ENCODE data around the gene MRGPRG. TPM values are rescaled to one million over a fixed set of nuclear protein-coding genes. Genes with fewer than 3 reads are reported as not detected.
"Not testable (repeated sequence)": the region's sequence is repeated elsewhere in the genome, so short reads cannot be mapped to it uniquely, and the experiment has no call there.

Gene MRGPRG
- total and polyA plus RNA-seq, 2 of the 4 experiments (the other 2 are of a cell fraction), result not detected

DNA sequence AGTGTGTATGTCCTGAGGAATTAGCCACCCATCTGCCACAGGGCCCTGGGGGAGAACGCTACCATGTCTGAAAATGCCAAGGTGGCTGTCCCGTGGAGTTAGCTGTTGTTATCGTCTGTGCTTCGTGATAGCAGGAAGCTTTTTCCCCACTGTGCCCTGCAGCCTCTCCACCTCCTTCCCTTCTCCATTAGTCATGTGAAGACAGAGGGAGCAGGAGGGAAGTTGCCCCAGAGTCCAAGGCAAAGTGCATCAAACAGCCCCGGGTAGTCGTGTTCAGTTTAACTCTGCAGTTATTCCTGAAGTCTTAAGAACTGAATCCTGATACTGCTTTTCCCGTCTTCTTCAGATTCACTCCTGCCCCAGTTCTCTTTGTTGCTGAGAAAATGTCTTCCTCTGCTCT lies 43.9 kb upstream of the MRGPRG start:
- H2AK9ac ChIP-seq (replicated peaks; ENCODE audit: low read depth, low read length, poor library complexity); H3K4me3 ChIP-seq (ENCODE audit: insufficient read depth, low read depth, low read length); H3K27me3 ChIP-seq (ENCODE audit: control insufficient read depth, insufficient read depth, low read length); DNase-seq; H3K9ac ChIP-seq (ENCODE audit: low read depth, low read length); H4K8ac ChIP-seq (ENCODE audit: low read depth in 2 of 2, low read length in 2 of 2); H2BK20ac ChIP-seq (ENCODE audit: low read depth, low read length); H3K4me2 ChIP-seq (ENCODE audit: low read depth, low read length); H4K91ac ChIP-seq (ENCODE audit: insufficient read depth, low read depth, low read length); H3K23ac ChIP-seq (ENCODE audit: low read depth, low read length); dilution Hi-C loops (cut with HindIII; ENCODE audit: low sequenced_read_pairs, unreplicated experiment); H3K4ac ChIP-seq (ENCODE audit: low read depth, low read length); H2BK5ac ChIP-seq (ENCODE audit: low read depth, low read length, poor library complexity, severe bottlenecking); H4K20me1 ChIP-seq (ENCODE audit: insufficient read depth, low read length); H3K36me3 ChIP-seq (ENCODE audit: control insufficient read depth, insufficient read depth, low read length); H2AFZ ChIP-seq (replicated peaks; ENCODE audit: low read length, poor library complexity); H2BK120ac ChIP-seq (ENCODE audit: low read depth, low read length); CTCF ChIA-PET; H3K9me1 ChIP-seq (ENCODE audit: insufficient read depth, low read length); H3K79me1 ChIP-seq (ENCODE audit: low read depth in 1 of 2, low read length in 2 of 2); H2BK15ac ChIP-seq (ENCODE audit: low read depth, low read length); H3K9me3 ChIP-seq (ENCODE audit: control insufficient read depth, insufficient read depth, low read length); ATAC-seq (ENCODE audit: low read depth); H3K18ac ChIP-seq (ENCODE audit: low read depth, low read length); BruUV-seq (replicated peaks); intact Hi-C loops (cut with micrococcal nuclease); H3K4me1 ChIP-seq (ENCODE audit: control insufficient read depth, insufficient read depth, low read length); H3K27ac ChIP-seq (ENCODE audit: insufficient read depth, low read length); H2AK5ac ChIP-seq (ENCODE audit: low read depth, low read length); H3K56ac ChIP-seq (ENCODE audit: extremely low read depth, insufficient read depth, low read length); POLR2A ChIA-PET (ENCODE audit: unreplicated experiment); H4K5ac ChIP-seq (ENCODE audit: low read depth, low read length); in situ Hi-C loops (cut with MboI; ENCODE audit: low sequenced_read_pairs); H3K14ac ChIP-seq (replicated peaks; ENCODE audit: low read depth, low read length): not testable (repeated sequence)
- WGBS, 2 experiments (ENCODE audit: extremely low coverage in 2 of 2, insufficient read length in 1 of 2), result no CpG with 5 or more reads among the region's 7 CpGs

DNA sequence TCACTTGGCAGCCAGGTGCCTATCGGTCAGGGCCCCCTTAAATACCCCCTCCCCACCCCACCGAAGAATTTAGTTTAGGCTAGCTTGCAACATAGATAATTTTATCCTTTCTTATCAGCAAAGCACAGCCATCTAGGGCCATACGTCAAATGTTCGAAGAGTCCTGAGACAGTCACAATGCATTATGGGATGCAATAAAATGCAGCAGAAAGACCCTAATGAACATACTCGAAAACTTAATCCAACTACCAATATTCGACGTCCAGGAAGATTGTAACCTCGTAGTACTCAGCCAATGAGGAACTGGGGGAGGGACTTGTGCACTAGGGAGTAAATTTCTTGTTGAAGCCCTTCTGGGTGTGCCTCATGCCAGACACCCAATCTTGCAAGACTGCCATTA lies 43.2 kb upstream of the MRGPRG start:
- H3K79me1 ChIP-seq (ENCODE audit: low read depth in 1 of 2, low read length in 2 of 2); H2AK9ac ChIP-seq (replicated peaks; ENCODE audit: low read depth, low read length, poor library complexity); H2AFZ ChIP-seq (replicated peaks; ENCODE audit: low read length, poor library complexity); H2BK20ac ChIP-seq (ENCODE audit: low read depth, low read length); H3K4ac ChIP-seq (ENCODE audit: low read depth, low read length); in situ Hi-C loops (cut with MboI; ENCODE audit: low sequenced_read_pairs); H4K5ac ChIP-seq (ENCODE audit: low read depth, low read length); H3K36me3 ChIP-seq (ENCODE audit: control insufficient read depth, insufficient read depth, low read length); H3K4me1 ChIP-seq (ENCODE audit: control insufficient read depth, insufficient read depth, low read length); H4K91ac ChIP-seq (ENCODE audit: insufficient read depth, low read depth, low read length); H2BK15ac ChIP-seq (ENCODE audit: low read depth, low read length); H4K20me1 ChIP-seq (ENCODE audit: insufficient read depth, low read length); dilution Hi-C loops (cut with HindIII; ENCODE audit: low sequenced_read_pairs, unreplicated experiment); H3K4me3 ChIP-seq (ENCODE audit: insufficient read depth, low read depth, low read length); H3K56ac ChIP-seq (ENCODE audit: extremely low read depth, insufficient read depth, low read length); ATAC-seq (ENCODE audit: low read depth); H2BK120ac ChIP-seq (ENCODE audit: low read depth, low read length); H3K23ac ChIP-seq (ENCODE audit: low read depth, low read length); BruUV-seq (replicated peaks); H3K4me2 ChIP-seq (ENCODE audit: low read depth, low read length); POLR2A ChIA-PET (ENCODE audit: unreplicated experiment); H3K14ac ChIP-seq (replicated peaks; ENCODE audit: low read depth, low read length); H4K8ac ChIP-seq (ENCODE audit: low read depth in 2 of 2, low read length in 2 of 2); H3K9ac ChIP-seq (ENCODE audit: low read depth, low read length); H3K27me3 ChIP-seq (ENCODE audit: control insufficient read depth, insufficient read depth, low read length); H3K9me3 ChIP-seq (ENCODE audit: control insufficient read depth, insufficient read depth, low read length); DNase-seq; intact Hi-C loops (cut with micrococcal nuclease); H2BK5ac ChIP-seq (ENCODE audit: low read depth, low read length, poor library complexity, severe bottlenecking); H2AK5ac ChIP-seq (ENCODE audit: low read depth, low read length); H3K27ac ChIP-seq (ENCODE audit: insufficient read depth, low read length); H3K18ac ChIP-seq (ENCODE audit: low read depth, low read length); CTCF ChIA-PET; H3K9me1 ChIP-seq (ENCODE audit: insufficient read depth, low read length): not testable (repeated sequence)
- no CpG with 5 or more reads among the region's 8 CpGs for WGBS, 2 experiments (ENCODE audit: extremely low coverage in 2 of 2, insufficient read length in 1 of 2)

Data from IMR-90 (cell line).